CD4-positive, alpha-beta T cell treated with Interleukin-6 for 4 hours (primary cell): ENCODE data around the gene CDC42BPB.

Source experiments
- DNase-seq: peaks from one replicate; pipeline ENCODE4 v3.0.0-alpha.2; 2020; ENCODE audit warnings: mixed read lengths

The CDC42BPB gene

DNA sequence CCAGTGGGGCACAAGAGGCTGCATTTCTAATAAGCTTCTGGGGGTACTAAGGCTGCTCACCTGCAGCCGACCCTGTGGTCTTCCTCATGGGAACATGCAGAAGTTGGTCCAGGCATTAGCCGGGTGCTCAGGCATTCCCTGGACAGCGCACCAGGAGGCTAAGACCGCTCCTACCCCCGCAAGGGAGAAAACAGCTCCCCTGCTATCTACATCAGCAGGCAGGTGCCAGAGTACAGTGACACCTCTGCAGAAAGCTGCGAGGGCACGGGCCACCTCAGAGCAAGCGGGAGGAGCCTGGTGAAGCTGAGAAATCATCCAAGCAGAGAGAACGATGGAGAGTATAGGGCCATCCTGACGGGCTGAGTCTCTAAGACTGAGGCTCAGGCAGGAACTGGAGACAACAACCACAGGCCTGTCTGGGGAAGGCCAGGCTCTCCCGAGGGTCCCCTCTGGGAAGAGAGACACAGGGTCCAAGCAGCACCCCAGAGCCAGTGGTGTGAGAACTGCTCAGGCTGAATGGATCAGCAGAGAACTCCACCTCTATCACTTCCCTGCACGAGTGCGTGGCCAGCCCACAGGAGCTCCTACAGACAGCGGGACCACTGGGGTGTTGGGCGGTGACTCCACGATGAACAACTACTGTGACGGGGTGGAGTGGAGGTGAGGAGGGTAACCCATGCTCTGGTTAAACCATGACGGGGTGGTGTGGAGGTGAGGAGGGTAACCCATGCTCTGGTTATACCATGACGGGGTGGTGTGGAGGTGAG, 72.8 kb downstream of the CDC42BPB start:
- DNase-seq = no peak

GRCh38 chr14:102983496-102983895, 73.9 kb downstream of the CDC42BPB start:
- no peak for DNase-seq

- no peak for DNase-seq
Measured at GRCh38 chr14:102982852-102983470, 74.4 kb downstream of the CDC42BPB start.

GRCh38 chr14:102980409-102980810, 76.9 kb downstream of the CDC42BPB start:
- DNase-seq = no peak

DNA sequence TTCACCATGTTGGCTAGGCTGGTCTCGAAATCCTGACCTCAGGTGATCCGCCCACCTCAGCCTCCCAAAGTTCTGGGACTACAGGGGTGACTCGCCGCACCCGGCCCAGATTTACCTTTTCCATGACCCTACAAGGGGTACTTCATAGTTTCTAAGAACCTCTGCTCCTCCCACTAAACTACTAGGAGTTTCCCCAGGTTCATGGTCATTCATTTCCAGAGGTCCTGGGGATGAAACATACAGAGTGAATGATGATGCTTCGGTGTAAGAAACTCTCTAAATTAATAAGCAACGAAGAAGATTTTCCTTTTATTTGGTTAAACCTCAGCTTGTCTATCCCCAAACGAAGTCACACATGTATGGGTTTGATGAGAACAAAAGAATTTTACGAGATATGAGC, 77.9 kb downstream of the CDC42BPB start:
- no peak for DNase-seq

GRCh38 chr14:102977475-102977874, 79.9 kb downstream of the CDC42BPB start:
- DNase-seq = no peak

DNA sequence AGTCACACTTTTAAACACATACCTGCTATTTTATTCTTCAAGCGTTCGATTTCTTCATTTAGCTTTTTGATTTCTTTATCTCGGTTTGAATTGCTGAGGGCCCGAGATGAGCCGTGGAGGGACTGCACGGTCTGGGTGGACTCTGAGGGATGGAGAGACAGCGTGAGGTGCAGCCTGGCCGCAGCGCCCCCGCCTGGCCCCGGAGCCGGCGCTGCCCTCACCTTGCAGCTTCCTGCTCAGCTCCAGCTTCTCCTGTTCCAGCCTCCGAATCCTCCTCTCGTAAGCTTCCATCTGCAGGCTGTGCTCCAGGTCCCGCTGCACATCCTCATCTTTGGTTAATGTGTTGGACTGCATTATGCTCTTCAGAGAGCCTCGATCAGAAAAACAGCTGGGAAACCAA, 81.7 kb downstream of the CDC42BPB start:
- no peak for DNase-seq

- no peak for DNase-seq
Measured at GRCh38 chr14:102973706-102974285, 83.6 kb downstream of the CDC42BPB start.

DNA sequence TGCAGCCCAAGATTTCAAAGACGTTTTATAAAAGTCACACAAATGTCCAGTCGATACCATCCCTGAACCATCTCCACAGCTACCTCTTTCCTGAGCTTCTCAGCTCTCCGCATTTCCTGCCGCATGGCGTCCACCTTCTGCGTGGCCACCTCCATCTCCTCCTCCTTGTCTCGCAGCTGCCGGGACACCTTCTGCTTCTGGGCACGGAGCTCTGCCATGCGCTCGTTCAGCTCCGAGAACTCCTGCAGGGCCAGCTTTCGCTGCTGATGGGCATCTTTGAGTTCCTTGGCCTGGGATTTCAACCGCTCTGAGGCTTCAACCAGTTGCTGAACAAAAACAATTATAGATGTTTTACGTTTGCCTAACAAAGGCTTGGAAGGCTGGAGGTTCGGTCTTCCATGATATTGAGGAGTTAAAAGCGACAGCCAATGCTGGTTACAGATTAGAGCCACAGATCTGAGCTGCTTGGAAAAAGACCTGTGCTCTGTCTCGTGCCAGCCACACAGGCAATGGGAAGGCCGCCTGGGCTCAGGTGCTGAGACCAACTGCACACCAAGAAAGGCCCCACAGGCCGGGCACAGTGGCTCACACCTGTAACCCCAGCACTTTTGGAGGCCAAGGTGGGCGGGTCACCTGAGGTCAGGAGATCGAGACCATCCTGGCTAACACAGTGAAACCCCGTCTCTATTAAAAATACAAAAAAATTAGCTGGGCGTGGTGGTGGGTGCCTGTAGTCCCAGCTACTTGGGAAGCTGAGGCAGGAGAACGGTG, 85.3 kb downstream of the CDC42BPB start:
- no peak for DNase-seq

- DNase-seq = no peak
Measured at GRCh38 chr14:102971314-102971713, 86.0 kb downstream of the CDC42BPB start.

GRCh38 chr14:102970496-102970895, 86.9 kb downstream of the CDC42BPB start:
- DNase-seq = no peak

DNA sequence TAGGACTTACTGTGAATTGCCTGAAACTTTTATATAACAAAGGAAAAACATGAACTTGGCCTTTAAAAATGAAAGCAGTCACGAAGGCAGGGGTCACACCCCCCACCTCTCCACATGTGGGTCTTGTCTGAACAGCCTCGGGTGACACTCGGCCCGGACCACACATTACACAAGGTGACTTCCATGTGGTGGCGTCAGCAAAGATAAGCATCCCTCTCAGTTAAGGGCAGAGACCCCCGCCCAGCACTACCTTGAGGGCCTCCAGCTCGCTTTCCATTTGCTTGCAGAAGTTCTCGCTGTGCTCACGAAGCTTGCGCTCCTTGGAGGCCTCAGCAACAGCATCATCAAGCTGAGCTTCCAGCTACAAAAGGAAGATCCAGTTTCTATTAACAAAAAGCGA, 87.4 kb downstream of the CDC42BPB start:
- DNase-seq = no peak

DNA sequence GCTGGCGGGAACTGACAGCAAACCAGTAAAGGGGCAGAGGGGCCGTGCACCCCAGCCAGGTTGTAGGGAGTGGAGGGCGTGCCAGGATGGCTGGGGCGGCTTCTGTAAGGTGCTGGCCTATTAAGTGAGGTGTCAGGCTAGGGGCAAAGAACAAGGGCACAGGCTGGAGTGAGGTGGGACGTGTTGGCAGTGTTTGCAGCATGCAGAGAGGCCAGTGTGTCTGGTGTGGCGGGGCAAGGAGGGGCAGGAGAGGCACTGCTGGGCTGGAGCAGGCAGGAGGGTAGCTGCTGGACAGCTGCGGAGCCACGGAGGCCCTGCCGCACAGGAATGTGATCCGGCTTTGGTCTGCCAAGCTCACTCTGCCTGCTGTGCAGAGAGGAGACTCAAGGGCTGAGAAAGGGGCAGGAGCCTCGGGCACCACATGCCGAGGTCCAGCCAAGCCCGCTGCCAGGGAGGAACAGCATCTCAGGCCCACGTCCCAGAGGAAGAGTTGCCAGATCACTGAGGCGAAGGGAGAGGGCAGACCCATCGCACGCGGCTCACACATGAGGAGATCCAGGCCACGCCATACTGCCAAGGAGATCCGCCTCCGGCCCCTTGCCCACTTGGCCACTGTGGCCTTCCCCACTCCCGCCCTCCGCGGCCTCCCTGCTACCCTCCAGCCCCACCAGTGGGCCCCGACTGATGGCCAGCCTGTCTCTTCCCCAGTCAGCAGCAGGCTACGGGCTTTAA, 88.1 kb downstream of the CDC42BPB start:
- no peak for DNase-seq

DNA sequence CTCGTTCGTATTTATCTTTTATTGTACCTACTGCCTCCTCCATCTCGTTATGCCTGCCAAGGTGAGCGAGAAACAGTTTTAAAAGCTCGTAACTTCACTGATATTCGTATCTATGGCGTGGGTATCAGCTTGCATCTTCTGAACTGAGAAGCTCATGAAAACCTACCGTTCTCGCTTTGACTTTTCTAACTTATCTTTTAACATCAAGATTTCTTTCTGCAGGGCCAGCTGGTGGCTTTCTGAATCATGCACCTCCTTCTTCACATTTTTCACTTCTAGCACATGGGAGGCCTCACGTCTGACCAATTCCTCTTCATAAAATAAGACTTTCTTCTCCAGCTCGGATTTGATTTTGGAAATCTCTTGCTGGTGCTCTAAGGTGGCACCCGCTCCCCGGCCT, 89.0 kb downstream of the CDC42BPB start:
- no peak for DNase-seq

DNA sequence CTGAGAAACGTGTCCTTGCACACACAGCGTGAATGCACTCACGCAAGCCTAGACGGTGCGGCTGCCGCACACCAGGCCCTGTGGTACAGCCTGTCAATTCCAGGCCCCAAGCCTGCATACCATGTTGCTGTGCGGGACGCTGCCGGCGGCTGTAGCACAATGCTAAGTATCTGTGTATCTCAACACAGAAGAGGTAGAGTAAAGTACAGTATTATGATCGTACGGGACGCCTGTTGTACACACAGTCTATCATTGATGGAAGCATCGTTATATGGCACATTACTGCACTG, 89.9 kb downstream of the CDC42BPB start:
- no peak for DNase-seq

DNA sequence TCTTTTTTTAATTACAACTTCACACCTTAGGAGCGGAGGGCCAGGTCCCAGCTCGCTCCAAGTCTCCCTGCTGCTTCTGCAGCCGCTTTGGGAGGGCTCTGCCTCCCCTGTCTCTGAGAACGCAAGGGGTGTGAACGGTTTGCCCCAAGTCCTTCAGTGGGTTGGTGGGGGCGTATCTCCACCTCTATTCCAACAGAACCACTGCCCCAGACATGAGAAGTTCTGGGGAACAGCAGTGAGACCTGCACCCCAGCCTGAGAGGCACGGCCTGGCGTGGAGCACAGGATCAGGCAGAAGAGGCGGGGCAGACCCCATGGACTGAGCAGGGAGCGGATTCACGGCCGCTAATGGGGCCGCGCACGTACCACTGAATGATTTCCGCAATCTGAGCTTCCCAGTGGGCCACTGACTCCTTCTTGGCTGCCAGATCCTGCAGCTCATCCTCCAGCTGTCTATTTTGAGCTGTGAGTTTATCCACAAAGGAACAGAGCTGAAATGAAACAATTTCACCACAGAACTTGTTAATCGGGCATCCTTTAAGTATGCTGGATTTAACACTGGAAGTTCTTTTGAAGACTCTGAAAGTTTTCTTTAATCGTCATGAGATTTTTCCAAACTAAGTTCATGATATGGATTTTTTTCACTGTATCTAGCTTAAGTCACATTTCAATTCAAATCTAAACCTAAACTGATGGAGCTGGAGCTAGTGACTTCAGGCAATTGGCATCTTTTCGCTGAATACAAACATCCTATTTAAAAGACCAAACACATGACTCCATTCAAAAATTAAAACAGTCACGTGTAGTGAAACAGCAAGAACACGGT, 90.5 kb downstream of the CDC42BPB start:
- no peak for DNase-seq

DNA sequence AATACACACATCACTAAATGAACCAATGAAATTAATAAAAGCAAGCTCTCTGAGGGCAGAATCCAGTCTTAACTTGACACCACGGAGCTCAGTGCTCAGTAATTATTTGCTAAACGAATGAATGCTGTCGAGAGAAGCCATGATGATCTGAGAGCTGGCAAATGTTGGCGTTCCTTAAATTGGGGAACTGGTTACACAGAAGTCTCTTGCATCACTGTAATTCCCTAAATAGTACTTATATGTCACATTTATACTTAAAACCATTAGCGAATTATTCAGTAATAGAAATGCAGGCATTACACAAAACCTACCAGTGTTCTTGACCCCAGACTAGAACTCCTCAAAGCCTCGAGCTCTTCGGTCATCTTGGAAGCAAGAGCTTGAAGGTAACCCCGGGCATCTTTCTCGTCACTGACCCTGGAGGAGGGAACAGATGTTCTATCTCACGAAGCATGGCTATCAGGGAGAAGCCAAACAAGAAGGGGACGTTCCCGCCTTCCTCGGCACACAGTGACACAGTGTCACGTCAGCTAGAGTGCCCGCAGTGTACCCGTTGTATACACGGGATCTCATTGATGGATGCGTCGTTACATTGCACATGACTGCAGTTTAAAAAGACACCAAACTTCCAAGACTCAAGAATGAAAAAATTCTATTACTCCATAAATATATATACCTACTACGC, 91.2 kb downstream of the CDC42BPB start:
- DNase-seq = no peak

DNA sequence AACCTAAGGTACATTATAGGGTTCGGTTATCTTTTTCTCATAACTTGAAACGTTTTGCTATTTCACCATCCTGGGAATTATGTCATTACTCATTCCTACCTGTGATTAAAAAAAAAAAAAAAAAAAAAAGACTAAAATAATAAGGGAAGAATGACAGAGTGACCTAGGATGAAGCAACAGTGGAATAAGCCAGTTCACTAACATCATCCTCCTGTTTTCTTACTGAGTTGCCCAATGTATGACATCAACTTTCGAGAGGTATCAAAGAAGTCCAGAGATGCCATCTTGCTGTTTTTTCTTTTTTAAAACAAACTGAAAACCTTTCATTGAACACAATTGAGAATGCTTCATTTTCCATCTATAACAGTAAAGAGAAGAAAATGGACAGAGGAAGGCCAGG, 92.1 kb downstream of the CDC42BPB start:
- DNase-seq = no peak

DNA sequence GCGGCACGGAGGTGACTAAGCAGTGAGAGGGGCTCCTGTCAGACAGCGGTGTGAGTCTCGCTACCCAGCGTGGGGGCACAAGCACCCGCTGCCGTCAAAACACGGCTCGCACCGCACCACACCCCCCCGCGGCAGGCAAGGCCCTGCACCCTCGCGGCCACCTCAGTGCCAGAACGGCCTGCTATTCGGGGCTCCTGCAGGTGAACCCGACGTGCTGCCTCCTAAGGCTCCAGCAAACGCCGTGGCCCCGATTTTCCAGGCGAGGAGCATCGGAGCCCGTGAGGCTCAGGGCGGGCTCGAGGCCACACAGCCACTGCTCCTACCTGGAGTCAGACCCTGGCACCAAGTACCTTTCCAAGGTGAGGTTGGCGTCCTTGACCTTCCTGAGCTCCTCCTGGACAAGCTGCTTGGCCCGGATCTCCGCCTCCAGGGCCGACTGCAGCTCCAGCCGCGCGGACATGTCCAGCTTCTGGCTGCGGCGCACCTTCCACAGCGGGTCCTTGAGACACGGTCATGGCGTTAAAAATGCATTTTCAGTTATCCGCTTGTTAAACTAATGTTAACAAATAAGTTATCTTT, 93.1 kb downstream of the CDC42BPB start:
- DNase-seq = no peak

GRCh38 chr14:102962111-102962627, 95.2 kb downstream of the CDC42BPB start:
- no peak for DNase-seq

GRCh38 chr14:102958461-102958860, 98.9 kb downstream of the CDC42BPB start:
- no peak for DNase-seq
